Uterus (tissue), 4 donors: Measurements from ENCODE around the gene GALNT18. TPM values are rescaled to one million over a fixed set of nuclear protein-coding genes. Genes with fewer than 3 reads are reported as not detected.

Experiments
- DNase-seq, 2 donors: peaks; one replicate each; pipeline ENCODE4 v3.0.0-alpha.2; 2019 to 2020
- H3K27ac ChIP-seq, 2 donors: fragments of 200-600 bp; sonication (generic); 1 replicate in 1 of 2; 2 replicates in 1 of 2; pipeline ENCODE4 v1.5.1; 2016 to 2018
- H3K27me3 ChIP-seq, 2 donors: fragments of 200-600 bp; sonication (generic); one replicate each; pipeline ENCODE4 v1.5.1; 2018 to 2019; ENCODE audit warnings: control low read depth in 1 of 2
- H3K36me3 ChIP-seq, 2 donors: fragments of 200-600 bp; sonication (generic); one replicate each; pipeline ENCODE4 v1.5.1; 2019; ENCODE audit warnings: control low read depth in 1 of 2
- H3K4me1 ChIP-seq, 2 donors: fragments of 200-600 bp; sonication (generic); one replicate each; pipeline ENCODE4 v1.5.1; 2018 to 2019; ENCODE audit warnings: control low read depth in 1 of 2
- H3K4me3 ChIP-seq, 2 donors: fragments of 200-600 bp; sonication (generic); 1 replicate in 1 of 2; 2 replicates in 1 of 2; pipeline ENCODE4 v1.5.1; 2018 to 2019; ENCODE audit warnings: mild to moderate bottlenecking in 1 of 2
- H3K9me3 ChIP-seq, 2 donors: fragments of 200-600 bp; sonication (generic); one replicate each; pipeline ENCODE4 v1.5.1; 2019; ENCODE audit warnings: control low read depth in 1 of 2
- POLR2A ChIP-seq, 2 donors: fragments of 450-650 bp; IDR thresholded peaks; one replicate each; pipeline ENCODE4 v1.6.1; 2016; ENCODE audit warnings: antibody characterized with exemption in 2 of 2, mild to moderate bottlenecking in 1 of 2, moderate library complexity in 1 of 2
- intact Hi-C: fragments of 100-400 bp; cut with DNase I; formaldehyde crosslinking; loops from one replicate; pipeline ENCODE4 v1.15.1; 2023; ENCODE audit warnings: low total_unique reads
- total RNA-seq, 4 donors: library from RNA; depleted of rRNA in 3 of 4; stranded (reverse); fragments of >200 nt in 3 of 4; gene quantifications; one replicate each; pipeline versions ENCODE4 v1.1.0 to v1.2.4, GENCODE V29; 2014 to 2023
- TF ChIP-seq, protein P1 (sequence below), 4 experiments: fragments of 200-600 bp in 2 of 4; fragments of 450-650 bp in 2 of 4; sonication (generic) in 2 of 4; IDR thresholded peaks; one replicate each; pipeline ENCODE4 v1.5.1; 2016 to 2019; ENCODE audit warnings: antibody characterized with exemption in 4 of 4, mild to moderate bottlenecking in 2 of 4, moderate library complexity in 1 of 4
- donor health status: DM: yes; HTN: yes; CAD: no.

The GALNT18 gene
- total RNA-seq, 4 donors from 2014 or later, result 21.4 to 35.1 (median 27.3) TPM

- DNase-seq, result no peak
- H3K27me3 ChIP-seq, result no peaks in the 10 kb centered on the region
- no peaks in the 10 kb centered on the region for H3K4me1 ChIP-seq
- no peaks in the 10 kb centered on the region for H3K9me3 ChIP-seq
- no peaks in the 10 kb centered on the region for H3K36me3 ChIP-seq
- H3K4me3 ChIP-seq, result no peak overlapping the region
- TF ChIP-seq POLR2A (IDR thresholded peaks at IDR 0.05), result no peak
- TF ChIP-seq, protein P1, sequence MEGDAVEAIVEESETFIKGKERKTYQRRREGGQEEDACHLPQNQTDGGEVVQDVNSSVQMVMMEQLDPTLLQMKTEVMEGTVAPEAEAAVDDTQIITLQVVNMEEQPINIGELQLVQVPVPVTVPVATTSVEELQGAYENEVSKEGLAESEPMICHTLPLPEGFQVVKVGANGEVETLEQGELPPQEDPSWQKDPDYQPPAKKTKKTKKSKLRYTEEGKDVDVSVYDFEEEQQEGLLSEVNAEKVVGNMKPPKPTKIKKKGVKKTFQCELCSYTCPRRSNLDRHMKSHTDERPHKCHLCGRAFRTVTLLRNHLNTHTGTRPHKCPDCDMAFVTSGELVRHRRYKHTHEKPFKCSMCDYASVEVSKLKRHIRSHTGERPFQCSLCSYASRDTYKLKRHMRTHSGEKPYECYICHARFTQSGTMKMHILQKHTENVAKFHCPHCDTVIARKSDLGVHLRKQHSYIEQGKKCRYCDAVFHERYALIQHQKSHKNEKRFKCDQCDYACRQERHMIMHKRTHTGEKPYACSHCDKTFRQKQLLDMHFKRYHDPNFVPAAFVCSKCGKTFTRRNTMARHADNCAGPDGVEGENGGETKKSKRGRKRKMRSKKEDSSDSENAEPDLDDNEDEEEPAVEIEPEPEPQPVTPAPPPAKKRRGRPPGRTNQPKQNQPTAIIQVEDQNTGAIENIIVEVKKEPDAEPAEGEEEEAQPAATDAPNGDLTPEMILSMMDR (IDR thresholded peaks at IDR 0.05), result no peak
- no peak overlapping the region for H3K27ac ChIP-seq
- intact Hi-C loops, result loop anchor here (10.0 kb wide), 1 partner anchor 691 kb away; no protein-coding TSS in a partner anchor
Measured at GRCh38 chr11:11626128-11626527, 4.3 kb upstream of the GALNT18 start.

GRCh38 chr11:11624926-11625325 lies 3.1 kb upstream of the GALNT18 start:
- no peak overlapping the region for H3K4me3 ChIP-seq
- no peaks in the 10 kb centered on the region for H3K9me3 ChIP-seq
- H3K36me3 ChIP-seq, result no peaks in the 10 kb centered on the region
- no peak for DNase-seq
- H3K4me1 ChIP-seq, result no peaks in the 10 kb centered on the region
- no peak overlapping the region for H3K27ac ChIP-seq
- TF ChIP-seq, protein P1 (IDR thresholded peaks at IDR 0.05), result no peak
- no peak for TF ChIP-seq POLR2A (IDR thresholded peaks at IDR 0.05)
- intact Hi-C loops, result loop anchor here (10.0 kb wide), 1 partner anchor 690 kb away; no protein-coding TSS in a partner anchor
- H3K27me3 ChIP-seq, result no peaks in the 10 kb centered on the region

GRCh38 chr11:11624204-11624603 lies 2.4 kb upstream of the GALNT18 start:
- intact Hi-C loops, result loop anchor here (10.0 kb wide), 1 partner anchor 689 kb away; no protein-coding TSS in a partner anchor
- H3K9me3 ChIP-seq, result no peaks in the 10 kb centered on the region
- no peak overlapping the region for H3K4me3 ChIP-seq
- TF ChIP-seq, protein P1 (IDR thresholded peaks at IDR 0.05), result no peak
- TF ChIP-seq POLR2A (IDR thresholded peaks at IDR 0.05), result no peak
- no peaks in the 10 kb centered on the region for H3K36me3 ChIP-seq
- H3K27me3 ChIP-seq, result no peaks in the 10 kb centered on the region
- DNase-seq, result no peak
- no peaks in the 10 kb centered on the region for H3K4me1 ChIP-seq
- peak overlapping the region in 1 of 2 donors; percentile 56 for H3K27ac ChIP-seq

DNA sequence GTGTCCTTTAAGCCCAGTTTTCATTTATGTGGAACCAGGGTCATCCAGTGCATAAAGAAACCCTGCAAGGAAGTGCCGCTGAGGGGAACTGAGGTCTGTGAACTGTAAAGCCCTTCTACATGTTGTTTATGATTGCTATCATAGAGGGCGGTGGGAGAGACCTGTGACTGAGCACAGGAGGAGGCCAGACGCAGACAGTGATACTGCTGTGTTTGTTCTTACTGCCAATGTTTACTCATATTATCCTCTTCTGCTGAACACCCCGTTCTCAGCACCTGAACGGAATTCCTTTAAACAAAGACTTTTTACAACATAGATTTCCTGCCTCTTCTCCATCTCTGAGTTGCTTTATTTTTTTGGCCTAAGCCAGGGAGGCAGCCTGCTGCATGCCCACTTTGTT lies 967 bp upstream of the GALNT18 start:
- intact Hi-C loops, result loop anchor here (10.0 kb wide), 1 partner anchor 688 kb away; no protein-coding TSS in a partner anchor
- Histone ChIP-seq H3K4me3 (no peak overlapping the region), H3K36me3 (no peaks in the 10 kb centered on the region), H3K27me3 (no peaks in the 10 kb centered on the region), H3K9me3 (no peaks in the 10 kb centered on the region), H3K4me1 (no peaks in the 10 kb centered on the region), H3K27ac (peak overlapping the region; percentile 56 to 67)
- TF ChIP-seq, protein P1 (IDR thresholded peaks at IDR 0.05), result no peak
- no peak for TF ChIP-seq POLR2A (IDR thresholded peaks at IDR 0.05)
- peak in 1 of 2 donors; percentile 59 for DNase-seq

DNA sequence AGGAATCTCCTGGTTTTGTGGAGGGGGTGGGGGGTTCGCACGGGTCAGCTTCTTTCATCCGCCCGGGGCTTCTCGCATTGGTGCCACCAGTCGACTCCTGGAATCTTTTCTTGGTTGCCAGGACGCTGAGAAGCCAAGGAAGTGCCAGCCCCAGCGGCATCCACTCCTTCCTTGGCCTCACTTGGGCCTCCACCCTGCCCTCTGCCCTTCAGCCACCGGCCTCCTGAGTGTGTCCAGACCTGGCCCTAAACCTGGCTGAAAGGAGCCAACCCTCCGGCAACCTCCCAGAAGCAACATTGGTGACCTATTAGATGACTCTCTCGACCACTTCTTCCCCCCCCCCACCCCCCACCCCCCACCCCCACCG lies 518 bp upstream of the GALNT18 start:
- Histone ChIP-seq H3K4me1 (no peaks in the 10 kb centered on the region), H3K27me3 (no peaks in the 10 kb centered on the region), H3K9me3 (no peaks in the 10 kb centered on the region), H3K27ac (peak overlapping the region; percentile 67 to 72), H3K36me3 (no peaks in the 10 kb centered on the region), H3K4me3 (peak overlapping the region in 1 of 2 donors; percentile 57)
- no peak for DNase-seq
- intact Hi-C loops, result loop anchor here (10.0 kb wide), 1 partner anchor 688 kb away; no protein-coding TSS in a partner anchor
- TF ChIP-seq, protein P1 (IDR thresholded peaks at IDR 0.05), result no peak
- TF ChIP-seq POLR2A (IDR thresholded peaks at IDR 0.05), result no peak
